ENCODE measurements around the gene BOK.

DNA sequence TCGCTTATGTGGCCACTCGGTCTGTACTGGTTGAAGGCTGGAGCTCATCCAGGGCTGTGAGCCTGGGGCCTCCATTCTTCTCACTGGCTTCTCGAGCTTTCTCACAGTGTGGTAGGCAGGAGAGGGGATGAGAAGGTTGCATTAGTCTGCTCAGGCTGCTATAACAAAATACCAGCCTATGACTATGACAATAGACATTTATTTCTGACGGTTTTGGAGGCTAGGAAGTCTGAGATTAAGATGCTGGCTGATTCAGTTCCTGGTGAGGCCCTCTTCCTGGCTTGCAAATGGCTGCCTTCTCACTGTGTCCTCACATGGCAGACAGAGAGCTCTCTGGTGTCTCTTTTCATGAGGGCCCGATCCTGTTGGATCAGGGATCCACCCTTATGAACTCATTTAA is 44.0 kb upstream of the BOK start:
- TF ChIP-seq, protein P1, sequence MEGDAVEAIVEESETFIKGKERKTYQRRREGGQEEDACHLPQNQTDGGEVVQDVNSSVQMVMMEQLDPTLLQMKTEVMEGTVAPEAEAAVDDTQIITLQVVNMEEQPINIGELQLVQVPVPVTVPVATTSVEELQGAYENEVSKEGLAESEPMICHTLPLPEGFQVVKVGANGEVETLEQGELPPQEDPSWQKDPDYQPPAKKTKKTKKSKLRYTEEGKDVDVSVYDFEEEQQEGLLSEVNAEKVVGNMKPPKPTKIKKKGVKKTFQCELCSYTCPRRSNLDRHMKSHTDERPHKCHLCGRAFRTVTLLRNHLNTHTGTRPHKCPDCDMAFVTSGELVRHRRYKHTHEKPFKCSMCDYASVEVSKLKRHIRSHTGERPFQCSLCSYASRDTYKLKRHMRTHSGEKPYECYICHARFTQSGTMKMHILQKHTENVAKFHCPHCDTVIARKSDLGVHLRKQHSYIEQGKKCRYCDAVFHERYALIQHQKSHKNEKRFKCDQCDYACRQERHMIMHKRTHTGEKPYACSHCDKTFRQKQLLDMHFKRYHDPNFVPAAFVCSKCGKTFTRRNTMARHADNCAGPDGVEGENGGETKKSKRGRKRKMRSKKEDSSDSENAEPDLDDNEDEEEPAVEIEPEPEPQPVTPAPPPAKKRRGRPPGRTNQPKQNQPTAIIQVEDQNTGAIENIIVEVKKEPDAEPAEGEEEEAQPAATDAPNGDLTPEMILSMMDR (conservative IDR thresholded peaks at IDR 0.05 in 1 of 2, IDR thresholded peaks at IDR 0.05 in 1 of 2; ENCODE audit: low read depth in 1 of 2, low read length in 2 of 2) = no peak
- no peak for TF ChIP-seq EZH2 (IDR thresholded peaks at IDR 0.05; ENCODE audit: low read length, missing control alignments)

Data from fibroblast of lung (primary cell).